HepG2 (cell line): ENCODE data around the gene SPTBN4. TPM values are rescaled to one million over a fixed set of nuclear protein-coding genes. Genes with fewer than 3 reads are reported as not detected.

Experiments used
- CBX5 ChIP-seq: sonication (generic); formaldehyde crosslinking; IDR thresholded peaks from 2 replicates; pipeline ENCODE4 v1.4.0; 2020; ENCODE audit warnings: missing genetic modification reagents, borderline replicate concordance
- CSRNP1 ChIP-seq: sonication (generic); formaldehyde crosslinking; IDR thresholded peaks from 2 replicates; pipeline ENCODE4 v1.8.1; 2023; ENCODE audit warnings: mild to moderate bottlenecking, missing genetic modification reagents
- ERF ChIP-seq: IDR thresholded peaks from 2 replicates; pipeline ENCODE4 v1.6.1; 2018; ENCODE audit warnings: missing biosample characterization, missing genetic modification reagents
- HIVEP1 ChIP-seq: sonication (generic); formaldehyde crosslinking; IDR thresholded peaks from 2 replicates; pipeline ENCODE4 v1.4.0; 2020; ENCODE audit warnings: mild to moderate bottlenecking, missing genetic modification reagents
- NR2C2 ChIP-seq: sonication (generic); formaldehyde crosslinking; IDR thresholded peaks from 2 replicates; pipeline ENCODE4 v1.4.0; 2020; ENCODE audit warnings: missing genetic modification reagents, mild to moderate bottlenecking, moderate library complexity, borderline replicate concordance
- SALL1 ChIP-seq: sonication (generic); formaldehyde crosslinking; IDR thresholded peaks from 2 replicates; pipeline ENCODE4 v1.8.0; 2022; ENCODE audit warnings: mild to moderate bottlenecking, missing genetic modification reagents
- SOX6 ChIP-seq, 2 experiments: fragments of 450-650 bp in 1 of 2; sonication (generic) in 1 of 2; formaldehyde crosslinking in 1 of 2; IDR thresholded peaks; 2 replicates each; pipeline versions ENCODE4 v1.4.0 to v1.6.1; 2017 to 2020; ENCODE audit warnings: antibody characterized with exemption in 1 of 2, mild to moderate bottlenecking in 1 of 2, missing genetic modification reagents in 1 of 2
- TGIF2 ChIP-seq: IDR thresholded peaks from 2 replicates; pipeline ENCODE4 v1.6.1; 2016; ENCODE audit warnings: control low read depth, missing compliant biosample characterization
- WIZ ChIP-seq: sonication (generic); formaldehyde crosslinking; IDR thresholded peaks from 2 replicates; pipeline ENCODE4 v1.5.1; 2020; ENCODE audit warnings: mild to moderate bottlenecking, missing genetic modification reagents
- ZNF24 ChIP-seq: fragments of 450-650 bp; IDR thresholded peaks from 2 replicates; pipeline ENCODE4 v1.6.1; 2017; ENCODE audit warnings: antibody characterized with exemption, mild to moderate bottlenecking
- ZNF253 ChIP-seq: sonication (generic); formaldehyde crosslinking; IDR thresholded peaks from 2 replicates; pipeline ENCODE4 v1.8.0; 2022; ENCODE audit warnings: mild to moderate bottlenecking, missing genetic modification reagents, borderline replicate concordance
- ZNF652 ChIP-seq: IDR thresholded peaks from 2 replicates; pipeline ENCODE4 v1.6.1; 2016; ENCODE audit warnings: low read depth, borderline replicate concordance
- ZNF749 ChIP-seq: sonication (generic); formaldehyde crosslinking; IDR thresholded peaks from 2 replicates; pipeline ENCODE4 v1.8.0; 2022; ENCODE audit warnings: mild to moderate bottlenecking, missing genetic modification reagents, moderate library complexity, borderline replicate concordance
- ZSCAN21 ChIP-seq: sonication (generic); formaldehyde crosslinking; IDR thresholded peaks from 2 replicates; pipeline ENCODE4 v1.8.0; 2022; ENCODE audit warnings: mild to moderate bottlenecking, missing genetic modification reagents, moderate library complexity, borderline replicate concordance
- ZSCAN30 ChIP-seq: sonication (generic); formaldehyde crosslinking; IDR thresholded peaks from 2 replicates; pipeline ENCODE4 v1.5.0; 2020; ENCODE audit warnings: mild to moderate bottlenecking, missing genetic modification reagents
- polyA plus RNA-seq, 8 experiments: library from polyadenylated mRNA; depleted of rRNA in 3 of 8; stranded (reverse) in 7 of 8; unstranded in 1 of 8; fragments of >200 nt; fragmentation: Illumina TruSeq in 4 of 8; extraction: Trizol in 4 of 8; gene quantifications; 2 replicates each; pipeline versions ENCODE4 v1.2.1 to v1.2.3, GENCODE V29; 2011 to 2016; ENCODE audit warnings: low read depth in 4 of 8, missing spikeins in 1 of 8, mixed read lengths in 1 of 8; ENCODE audit not compliant: insufficient read depth in 1 of 8
- total RNA-seq, 5 experiments: library from RNA; depleted of rRNA; stranded (reverse); fragments of >200 nt; fragmentation: Illumina TruSeq; extraction: Trizol; gene quantifications; 2 replicates each; pipeline ENCODE4 v1.2.3, GENCODE V29; 2016; ENCODE audit warnings: low read depth in 1 of 5
- TF ChIP-seq, protein P1 (sequence below), 2 experiments: fragments of 450-650 bp in 1 of 2; sonication (generic) in 1 of 2; formaldehyde crosslinking in 1 of 2; IDR thresholded peaks; 2 replicates each; pipeline versions ENCODE4 v1.6.1 to v1.8.0; 2016 to 2022; ENCODE audit warnings: antibody characterized with exemption in 1 of 2, mild to moderate bottlenecking in 1 of 2, missing genetic modification reagents in 1 of 2

Gene SPTBN4
- total and polyA plus RNA-seq, 2 of the 13 experiments (the other 11 are each of a cell fraction or from before 2014, with no cell fraction given) = 0.11 TPM

GRCh38 chr19:40607311-40608239 lies 140.8 kb downstream of the SPTBN4 start (continued):
- TF ChIP-seq ZNF24 (no peak), WIZ (no peak), ERF (CRISPR knock-in tag) (peak; percentile 61; the same call in 1 of the 2 replicates), SOX6 (IDR thresholded peaks at IDR 0.05) (no peak), SOX6 (CRISPR knock-in tag; IDR thresholded peaks at IDR 0.05) (no peak), ZSCAN30 (CRISPR knock-in tag) (no peak), HIVEP1 (CRISPR knock-in tag) (0 out of 2 replicates have a peak, but pooled peaks have one; percentile 25), TGIF2 (CRISPR knock-in tag) (peak; percentile 35; the same call in 1 of the 2 replicates), NR2C2 (CRISPR knock-in tag) (0 out of 2 replicates have a peak, but pooled peaks have one; percentile 32), ZNF253 (CRISPR knock-in tag) (peak; percentile 34; the same call in 1 of the 2 replicates), ZSCAN21 (CRISPR knock-in tag) (no peak), ZNF652 (CRISPR knock-in tag) (no peak), SALL1 (CRISPR knock-in tag) (peak; percentile 84), CBX5 (0 out of 2 replicates have a peak, but pooled peaks have one; percentile 19), ZNF749 (CRISPR knock-in tag) (no peak), CSRNP1 (CRISPR knock-in tag) (no peak)
- TF ChIP-seq, protein P1, sequence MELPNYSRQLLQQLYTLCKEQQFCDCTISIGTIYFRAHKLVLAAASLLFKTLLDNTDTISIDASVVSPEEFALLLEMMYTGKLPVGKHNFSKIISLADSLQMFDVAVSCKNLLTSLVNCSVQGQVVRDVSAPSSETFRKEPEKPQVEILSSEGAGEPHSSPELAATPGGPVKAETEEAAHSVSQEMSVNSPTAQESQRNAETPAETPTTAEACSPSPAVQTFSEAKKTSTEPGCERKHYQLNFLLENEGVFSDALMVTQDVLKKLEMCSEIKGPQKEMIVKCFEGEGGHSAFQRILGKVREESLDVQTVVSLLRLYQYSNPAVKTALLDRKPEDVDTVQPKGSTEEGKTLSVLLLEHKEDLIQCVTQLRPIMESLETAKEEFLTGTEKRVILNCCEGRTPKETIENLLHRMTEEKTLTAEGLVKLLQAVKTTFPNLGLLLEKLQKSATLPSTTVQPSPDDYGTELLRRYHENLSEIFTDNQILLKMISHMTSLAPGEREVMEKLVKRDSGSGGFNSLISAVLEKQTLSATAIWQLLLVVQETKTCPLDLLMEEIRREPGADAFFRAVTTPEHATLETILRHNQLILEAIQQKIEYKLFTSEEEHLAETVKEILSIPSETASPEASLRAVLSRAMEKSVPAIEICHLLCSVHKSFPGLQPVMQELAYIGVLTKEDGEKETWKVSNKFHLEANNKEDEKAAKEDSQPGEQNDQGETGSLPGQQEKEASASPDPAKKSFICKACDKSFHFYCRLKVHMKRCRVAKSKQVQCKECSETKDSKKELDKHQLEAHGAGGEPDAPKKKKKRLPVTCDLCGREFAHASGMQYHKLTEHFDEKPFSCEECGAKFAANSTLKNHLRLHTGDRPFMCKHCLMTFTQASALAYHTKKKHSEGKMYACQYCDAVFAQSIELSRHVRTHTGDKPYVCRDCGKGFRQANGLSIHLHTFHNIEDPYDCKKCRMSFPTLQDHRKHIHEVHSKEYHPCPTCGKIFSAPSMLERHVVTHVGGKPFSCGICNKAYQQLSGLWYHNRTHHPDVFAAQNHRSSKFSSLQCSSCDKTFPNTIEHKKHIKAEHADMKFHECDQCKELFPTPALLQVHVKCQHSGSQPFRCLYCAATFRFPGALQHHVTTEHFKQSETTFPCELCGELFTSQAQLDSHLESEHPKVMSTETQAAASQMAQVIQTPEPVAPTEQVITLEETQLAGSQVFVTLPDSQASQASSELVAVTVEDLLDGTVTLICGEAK (IDR thresholded peaks at IDR 0.05) = no peak
- TF ChIP-seq, protein P1 (CRISPR knock-in tag; IDR thresholded peaks at IDR 0.05) = peak; percentile 45; the same call in 1 of the 2 replicates
